ENCODE data around the gene LOXL1.

Gene LOXL1, protein sequence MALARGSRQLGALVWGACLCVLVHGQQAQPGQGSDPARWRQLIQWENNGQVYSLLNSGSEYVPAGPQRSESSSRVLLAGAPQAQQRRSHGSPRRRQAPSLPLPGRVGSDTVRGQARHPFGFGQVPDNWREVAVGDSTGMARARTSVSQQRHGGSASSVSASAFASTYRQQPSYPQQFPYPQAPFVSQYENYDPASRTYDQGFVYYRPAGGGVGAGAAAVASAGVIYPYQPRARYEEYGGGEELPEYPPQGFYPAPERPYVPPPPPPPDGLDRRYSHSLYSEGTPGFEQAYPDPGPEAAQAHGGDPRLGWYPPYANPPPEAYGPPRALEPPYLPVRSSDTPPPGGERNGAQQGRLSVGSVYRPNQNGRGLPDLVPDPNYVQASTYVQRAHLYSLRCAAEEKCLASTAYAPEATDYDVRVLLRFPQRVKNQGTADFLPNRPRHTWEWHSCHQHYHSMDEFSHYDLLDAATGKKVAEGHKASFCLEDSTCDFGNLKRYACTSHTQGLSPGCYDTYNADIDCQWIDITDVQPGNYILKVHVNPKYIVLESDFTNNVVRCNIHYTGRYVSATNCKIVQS

DNA sequence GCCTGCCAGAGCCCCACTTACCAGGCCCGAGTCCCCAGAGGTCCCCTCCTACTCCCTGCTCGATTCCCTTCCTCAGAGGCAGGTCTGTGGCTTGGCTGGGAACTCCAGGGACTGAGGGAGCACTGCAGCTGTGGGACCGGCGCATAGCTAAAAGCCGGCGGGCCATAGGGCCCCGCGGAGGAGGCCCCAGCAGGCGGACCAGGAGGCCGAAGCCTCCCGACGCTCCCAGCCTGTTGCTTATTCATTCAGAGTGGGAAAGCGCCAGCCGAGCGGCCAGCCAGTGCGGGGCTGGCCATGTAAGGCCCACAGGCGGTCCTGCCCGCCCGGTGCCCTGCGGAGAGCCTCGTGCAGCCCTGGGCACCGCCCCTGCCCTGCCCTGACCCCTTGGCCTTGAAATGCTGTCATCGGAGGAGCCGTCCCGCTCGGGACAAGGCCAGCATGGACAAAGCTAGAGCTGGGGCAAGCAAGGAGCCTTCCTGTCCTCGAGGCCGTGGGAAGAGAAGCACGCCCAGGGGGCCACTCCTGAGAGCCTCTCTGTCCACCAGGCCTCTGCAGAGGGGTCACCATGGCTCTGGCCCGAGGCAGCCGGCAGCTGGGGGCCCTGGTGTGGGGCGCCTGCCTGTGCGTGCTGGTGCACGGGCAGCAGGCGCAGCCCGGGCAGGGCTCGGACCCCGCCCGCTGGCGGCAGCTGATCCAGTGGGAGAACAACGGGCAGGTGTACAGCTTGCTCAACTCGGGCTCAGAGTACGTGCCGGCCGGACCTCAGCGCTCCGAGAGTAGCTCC, at the start of gene LOXL1:
Gene LOXL1 (plus strand): TSS at position 244 of the 784 bp plus-strand sequence. CDS start 322 bp downstream, at position 566.
- peak; percentile 41 for DNase-seq

GRCh38 chr15:73879426-73879825, 46.8 kb upstream of the LOXL1 start:
- DNase-seq = no peak

- DNase-seq = no peak
Measured at GRCh38 chr15:73881579-73882320, 44.5 kb upstream of the LOXL1 start.

- no peak for DNase-seq
Measured at GRCh38 chr15:73882761-73883419, 43.4 kb upstream of the LOXL1 start.

DNA sequence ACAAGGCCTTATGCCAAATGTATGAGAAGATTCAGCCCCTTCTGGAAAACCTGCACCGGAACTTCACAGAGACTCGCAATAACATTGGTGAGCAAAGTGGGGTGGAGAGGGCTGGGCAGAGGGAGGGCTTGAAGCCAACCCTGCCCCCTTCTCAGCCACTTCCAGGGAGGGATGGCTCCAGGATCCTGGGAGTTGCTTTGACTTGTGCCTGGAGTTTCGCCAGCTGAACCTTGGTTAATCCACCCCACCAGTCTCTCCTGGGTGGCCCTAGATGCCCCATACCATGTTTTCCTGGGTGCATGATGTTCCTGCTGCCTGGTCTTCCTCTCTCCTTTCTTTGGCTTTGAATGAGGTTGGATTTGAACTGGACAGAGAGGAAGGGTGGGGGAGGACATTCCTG, 42.1 kb upstream of the LOXL1 start:
- no peak for DNase-seq

DNA sequence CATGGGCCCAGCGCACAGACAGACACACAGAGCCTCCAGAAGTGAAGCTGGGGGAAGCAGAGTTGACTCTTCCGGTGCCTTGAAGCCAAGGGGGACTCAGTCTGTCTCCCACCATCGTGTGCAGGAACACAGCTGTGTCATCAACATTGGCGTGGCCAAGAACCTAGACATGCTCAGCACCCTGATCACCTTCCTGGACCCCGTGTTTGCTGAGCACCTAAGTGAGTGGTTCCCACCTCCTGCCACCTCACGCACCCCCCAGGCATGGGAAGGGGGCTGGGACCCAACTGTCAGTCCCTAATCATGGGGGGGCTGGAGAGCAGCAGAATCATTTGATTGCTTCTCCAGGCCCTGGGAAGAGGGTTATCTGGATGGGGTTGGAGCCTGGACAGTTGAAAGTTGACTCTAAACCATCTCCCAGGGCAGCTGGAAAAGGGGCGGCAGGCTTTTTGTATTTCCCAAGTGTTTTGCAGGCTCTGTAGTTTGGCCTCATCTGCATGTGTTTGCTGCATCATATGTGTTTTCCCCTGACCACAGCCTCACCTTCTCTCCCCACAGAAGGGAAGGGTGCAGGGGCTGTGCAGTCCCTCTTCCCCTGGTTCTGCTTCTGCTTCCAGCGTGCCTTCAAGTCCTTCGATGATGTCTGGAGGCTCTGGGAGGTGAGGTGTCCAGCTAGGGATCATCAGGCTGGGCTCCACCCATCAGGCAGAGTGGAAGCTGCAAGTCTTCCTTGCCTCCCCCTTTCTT, 40.1 kb upstream of the LOXL1 start:
- DNase-seq = no peak

GRCh38 chr15:73886717-73887345, 39.4 kb upstream of the LOXL1 start:
- DNase-seq = no peak

GRCh38 chr15:73887481-73887880, 38.8 kb upstream of the LOXL1 start:
- no peak for DNase-seq

DNA sequence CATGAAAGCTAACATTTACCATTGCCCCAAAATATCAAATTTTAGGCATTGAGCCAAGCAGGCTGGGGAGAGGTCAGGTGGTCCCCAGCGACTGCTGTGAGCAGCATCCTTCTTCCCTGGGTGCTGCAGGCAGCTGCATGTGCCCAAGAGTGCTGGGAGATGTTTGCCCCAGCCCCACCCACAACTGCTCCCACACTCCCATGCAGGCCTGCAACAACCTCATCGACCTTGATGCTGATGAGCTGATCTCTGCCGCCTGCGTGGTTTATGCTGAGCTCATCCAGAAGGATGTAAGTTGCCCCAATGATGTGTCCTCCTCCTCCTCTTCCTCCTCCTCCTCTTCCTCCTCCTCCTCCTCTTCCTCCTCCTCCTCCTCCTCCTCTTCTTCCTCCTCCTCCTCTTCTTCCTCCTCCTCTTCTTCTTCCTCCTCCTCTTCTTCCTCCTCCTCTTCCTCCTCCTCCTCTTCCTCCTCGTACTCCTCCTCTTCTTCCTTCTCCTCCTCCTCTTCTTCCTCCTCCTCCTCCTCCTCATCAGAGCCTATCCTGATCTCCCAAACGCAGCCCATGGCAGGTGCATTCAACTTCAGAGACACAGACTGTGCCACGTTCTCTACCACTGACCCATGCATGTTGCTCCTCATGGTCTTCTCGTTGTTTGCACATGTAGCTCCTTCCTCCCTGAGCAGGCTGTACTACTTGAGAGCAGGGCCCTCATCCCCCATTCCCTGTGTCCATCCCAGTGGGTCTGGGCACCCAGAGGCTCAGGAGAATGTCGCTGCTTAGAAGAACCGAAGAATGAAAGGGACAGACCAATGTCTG, 37.8 kb upstream of the LOXL1 start:
- DNase-seq = no peak

DNA sequence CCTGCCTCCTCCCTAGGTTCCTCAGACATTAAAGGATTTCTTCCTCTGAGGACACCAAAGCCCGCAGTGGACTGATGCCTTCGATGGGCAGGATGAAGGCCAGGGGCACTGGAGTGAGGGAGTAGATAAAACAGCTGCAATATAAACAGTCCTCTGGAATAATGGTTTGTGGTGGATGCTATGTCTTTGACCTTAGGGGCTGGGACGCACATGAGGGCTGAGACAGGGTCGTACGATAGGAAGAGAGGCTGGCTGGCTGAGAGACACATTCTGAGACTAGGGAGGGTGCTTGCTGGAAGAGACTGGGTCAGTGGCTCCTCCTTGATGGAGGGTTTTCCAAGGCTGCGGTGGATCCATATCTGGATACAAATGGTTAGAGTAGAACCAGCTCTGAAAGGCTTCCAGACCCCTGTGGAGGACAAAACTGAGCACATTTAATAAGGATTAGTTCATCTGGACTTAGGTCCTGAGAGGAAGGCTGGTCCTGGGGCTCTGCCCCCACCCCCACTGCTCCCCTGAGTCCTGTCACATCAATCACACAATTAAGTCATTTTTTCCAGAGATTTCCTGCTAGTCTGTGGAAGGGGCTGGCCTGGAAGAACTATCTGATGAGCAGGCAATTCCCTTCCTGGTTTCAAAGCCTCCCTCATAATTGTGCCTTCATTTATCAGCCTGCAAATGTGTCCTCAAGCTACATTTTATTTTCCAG, 37.1 kb upstream of the LOXL1 start:
- DNase-seq = no peak

- DNase-seq = no peak
Measured at GRCh38 chr15:73889762-73890124, 36.5 kb upstream of the LOXL1 start.

GRCh38 chr15:73891328-73892315, 34.6 kb upstream of the LOXL1 start:
- no peak for DNase-seq

GRCh38 chr15:73892446-73893226, 33.6 kb upstream of the LOXL1 start:
- no peak for DNase-seq

- DNase-seq = no peak
Measured at GRCh38 chr15:73894133-73894814, 32.0 kb upstream of the LOXL1 start.

- peak; percentile 76 for DNase-seq
Measured at GRCh38 chr15:73897441-73898261, 28.6 kb upstream of the LOXL1 start.
